Activated CD8-positive, alpha-beta T cell treated with anti-CD3 and anti-CD28 coated beads for 36 hours (primary cell): ENCODE results near the gene COL5A1. TPM values are rescaled to one million over a fixed set of nuclear protein-coding genes. Genes with fewer than 3 reads are reported as not detected.

ENCODE experiments used
- ATAC-seq: fragments of 200-7000 bp; cut with Tn5 transposase; one replicate; pipeline ENCODE4 v1.10.0; 2021; ENCODE audit warnings: mild to moderate bottlenecking, moderate library complexity
- CTCF ChIA-PET: fragments of 350-600 bp; sonication (Branson Sonifier 250); formaldehyde crosslinking; loops from one replicate; lab custom pipeline; 2021; ENCODE audit warnings: antibody characterized with exemption; lab: Charles Lee
- POLR2A ChIA-PET: fragments of 350-600 bp; sonication (Branson Sonifier 250); formaldehyde crosslinking; loops from one replicate; lab custom pipeline; 2021; ENCODE audit warnings: antibody characterized with exemption; lab: Charles Lee
- DNase-seq: peaks from one replicate; pipeline ENCODE4 v3.0.0-alpha.2; 2020
- H3K27ac Mint-ChIP-seq: one replicate; pipeline ENCODE4 v1.8.0; 2021; ENCODE audit warnings: mild to moderate bottlenecking, mixed read lengths
- H3K27me3 Mint-ChIP-seq: one replicate; pipeline ENCODE4 v1.8.0; 2021; ENCODE audit warnings: mixed read lengths
- H3K36me3 Mint-ChIP-seq: one replicate; pipeline ENCODE4 v1.8.0; 2021; ENCODE audit warnings: low read depth, mixed read lengths
- H3K4me1 Mint-ChIP-seq: one replicate; pipeline ENCODE4 v1.8.0; 2021; ENCODE audit warnings: low read depth, mixed read lengths
- H3K4me3 Mint-ChIP-seq: one replicate; pipeline ENCODE4 v1.8.0; 2021; ENCODE audit warnings: mild to moderate bottlenecking, moderate library complexity, mixed read lengths
- H3K9me3 Mint-ChIP-seq: one replicate; pipeline ENCODE4 v1.8.0; 2021; ENCODE audit warnings: mixed read lengths
- intact Hi-C: fragments of 100-400 bp; cut with micrococcal nuclease; formaldehyde crosslinking; loops from one replicate; pipeline ENCODE4 v1.10.0; 2022
- total RNA-seq, 2 experiments: library from RNA; stranded (reverse); gene quantifications; one replicate each; pipeline ENCODE4 v1.2.3, GENCODE V29; 2021
- TF ChIP-seq, protein P1 (sequence below): fragments of 200-600 bp; IDR thresholded peaks from one replicate; pipeline ENCODE4 v1.8.0; 2022; ENCODE audit warnings: antibody characterized with exemption, mild to moderate bottlenecking

COL5A1 gene
- total RNA-seq, 2 experiments from 2014 or later: 0.29 to 0.34 TPM

DNA sequence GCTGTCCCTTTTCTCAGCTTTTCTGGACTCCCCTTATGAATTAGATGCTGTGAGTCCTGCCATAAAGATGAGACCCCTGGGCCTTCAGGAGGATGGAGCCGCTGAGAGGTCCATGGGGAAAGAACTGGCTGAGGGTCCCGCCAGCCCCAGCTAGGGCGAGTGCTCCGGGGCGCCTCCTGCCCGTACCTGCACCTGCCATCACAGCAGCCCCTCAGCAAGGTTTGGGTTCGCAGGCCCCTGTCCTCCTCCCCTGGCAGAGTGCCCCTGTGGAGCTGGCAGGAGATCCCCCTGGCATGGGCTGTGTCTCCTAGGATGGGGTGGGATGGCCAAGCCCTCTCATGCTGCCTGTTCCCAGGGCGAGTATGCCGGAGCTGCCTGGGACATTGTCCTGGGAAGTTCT is 64.2 kb downstream of the COL5A1 start:
- POLR2A ChIA-PET: no interaction called here
- ATAC-seq: no peak
- intact Hi-C loops: no loop called here
- no peak overlapping the region for H3K4me3 Mint-ChIP-seq
- no peaks in the 10 kb centered on the region for H3K9me3 Mint-ChIP-seq
- H3K4me1 Mint-ChIP-seq: no peaks in the 10 kb centered on the region
- no peaks in the 10 kb centered on the region for H3K27me3 Mint-ChIP-seq
- CTCF ChIA-PET: no interaction called here
- H3K36me3 Mint-ChIP-seq: no peaks in the 10 kb centered on the region
- TF ChIP-seq, protein P1, sequence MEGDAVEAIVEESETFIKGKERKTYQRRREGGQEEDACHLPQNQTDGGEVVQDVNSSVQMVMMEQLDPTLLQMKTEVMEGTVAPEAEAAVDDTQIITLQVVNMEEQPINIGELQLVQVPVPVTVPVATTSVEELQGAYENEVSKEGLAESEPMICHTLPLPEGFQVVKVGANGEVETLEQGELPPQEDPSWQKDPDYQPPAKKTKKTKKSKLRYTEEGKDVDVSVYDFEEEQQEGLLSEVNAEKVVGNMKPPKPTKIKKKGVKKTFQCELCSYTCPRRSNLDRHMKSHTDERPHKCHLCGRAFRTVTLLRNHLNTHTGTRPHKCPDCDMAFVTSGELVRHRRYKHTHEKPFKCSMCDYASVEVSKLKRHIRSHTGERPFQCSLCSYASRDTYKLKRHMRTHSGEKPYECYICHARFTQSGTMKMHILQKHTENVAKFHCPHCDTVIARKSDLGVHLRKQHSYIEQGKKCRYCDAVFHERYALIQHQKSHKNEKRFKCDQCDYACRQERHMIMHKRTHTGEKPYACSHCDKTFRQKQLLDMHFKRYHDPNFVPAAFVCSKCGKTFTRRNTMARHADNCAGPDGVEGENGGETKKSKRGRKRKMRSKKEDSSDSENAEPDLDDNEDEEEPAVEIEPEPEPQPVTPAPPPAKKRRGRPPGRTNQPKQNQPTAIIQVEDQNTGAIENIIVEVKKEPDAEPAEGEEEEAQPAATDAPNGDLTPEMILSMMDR: no peak
- no peak overlapping the region for H3K27ac Mint-ChIP-seq
- no peak for DNase-seq

DNA sequence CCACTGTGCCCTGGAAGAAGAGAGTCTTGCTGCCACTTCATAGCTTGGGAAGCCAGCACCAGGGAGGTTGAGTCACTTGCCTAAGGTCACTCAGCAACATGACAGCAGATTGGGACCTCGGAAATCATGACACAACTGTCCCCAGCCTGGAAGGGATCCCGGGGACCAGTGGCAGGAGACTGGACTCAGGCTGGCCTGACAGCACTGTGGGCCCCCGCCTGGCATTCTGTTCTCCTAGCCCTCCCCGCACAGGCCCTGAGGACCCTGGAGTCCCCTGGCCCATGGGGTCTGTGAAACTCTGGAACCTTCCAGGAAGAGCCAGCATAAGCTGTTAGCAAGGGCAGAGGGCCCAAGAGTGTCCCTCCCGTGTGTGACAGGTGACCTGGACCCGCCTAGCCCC is 64.9 kb downstream of the COL5A1 start:
- ChIA-PET POLR2A (no interaction called here), CTCF (no interaction called here)
- TF ChIP-seq, protein P1: no peak
- Mint-ChIP-seq H3K27ac (no peak overlapping the region), H3K9me3 (no peaks in the 10 kb centered on the region), H3K4me1 (no peaks in the 10 kb centered on the region), H3K4me3 (no peak overlapping the region), H3K36me3 (no peaks in the 10 kb centered on the region), H3K27me3 (no peaks in the 10 kb centered on the region)
- intact Hi-C loops: no loop called here
- no peak for DNase-seq
- no peak for ATAC-seq

DNA sequence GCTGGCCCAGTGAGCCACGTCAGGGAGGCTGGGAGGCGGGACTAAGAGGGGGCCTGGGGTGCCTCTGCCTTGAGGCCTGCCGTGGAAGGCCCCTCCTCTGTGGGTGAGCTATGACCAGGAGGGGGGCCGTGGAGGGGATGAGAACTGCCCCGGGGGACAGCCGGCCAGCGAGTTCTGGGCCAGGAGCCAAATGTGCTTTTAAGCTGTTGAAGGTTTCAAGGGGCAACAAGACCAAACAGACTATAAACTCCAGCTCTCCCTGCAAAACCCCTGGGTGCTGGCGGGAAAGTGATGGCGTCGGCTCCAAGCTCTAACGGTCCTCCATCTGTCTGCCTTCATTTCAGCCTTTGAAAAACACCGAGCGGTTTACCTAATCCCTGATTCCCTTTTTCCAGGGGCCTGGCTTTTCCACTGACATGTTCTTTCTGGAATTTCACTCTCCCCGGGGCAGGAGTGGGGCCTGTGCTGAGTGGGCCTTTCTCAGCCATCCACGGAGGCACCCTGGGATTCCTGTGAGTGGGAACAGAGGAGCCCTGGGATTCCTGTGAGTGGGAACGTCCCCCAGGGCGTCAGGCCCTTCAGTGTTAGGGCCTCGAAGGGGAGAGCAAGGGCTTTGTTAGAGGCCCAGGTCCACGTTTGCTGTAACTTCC is 65.6 kb downstream of the COL5A1 start:
- DNase-seq: no peak
- Mint-ChIP-seq H3K27ac (no peak overlapping the region), H3K36me3 (no peaks in the 10 kb centered on the region), H3K4me1 (no peaks in the 10 kb centered on the region), H3K4me3 (no peak overlapping the region), H3K27me3 (no peaks in the 10 kb centered on the region), H3K9me3 (no peaks in the 10 kb centered on the region)
- ChIA-PET CTCF (no interaction called here), POLR2A (no interaction called here)
- ATAC-seq: no peak
- TF ChIP-seq, protein P1: no peak
- intact Hi-C loops: no loop called here

DNA sequence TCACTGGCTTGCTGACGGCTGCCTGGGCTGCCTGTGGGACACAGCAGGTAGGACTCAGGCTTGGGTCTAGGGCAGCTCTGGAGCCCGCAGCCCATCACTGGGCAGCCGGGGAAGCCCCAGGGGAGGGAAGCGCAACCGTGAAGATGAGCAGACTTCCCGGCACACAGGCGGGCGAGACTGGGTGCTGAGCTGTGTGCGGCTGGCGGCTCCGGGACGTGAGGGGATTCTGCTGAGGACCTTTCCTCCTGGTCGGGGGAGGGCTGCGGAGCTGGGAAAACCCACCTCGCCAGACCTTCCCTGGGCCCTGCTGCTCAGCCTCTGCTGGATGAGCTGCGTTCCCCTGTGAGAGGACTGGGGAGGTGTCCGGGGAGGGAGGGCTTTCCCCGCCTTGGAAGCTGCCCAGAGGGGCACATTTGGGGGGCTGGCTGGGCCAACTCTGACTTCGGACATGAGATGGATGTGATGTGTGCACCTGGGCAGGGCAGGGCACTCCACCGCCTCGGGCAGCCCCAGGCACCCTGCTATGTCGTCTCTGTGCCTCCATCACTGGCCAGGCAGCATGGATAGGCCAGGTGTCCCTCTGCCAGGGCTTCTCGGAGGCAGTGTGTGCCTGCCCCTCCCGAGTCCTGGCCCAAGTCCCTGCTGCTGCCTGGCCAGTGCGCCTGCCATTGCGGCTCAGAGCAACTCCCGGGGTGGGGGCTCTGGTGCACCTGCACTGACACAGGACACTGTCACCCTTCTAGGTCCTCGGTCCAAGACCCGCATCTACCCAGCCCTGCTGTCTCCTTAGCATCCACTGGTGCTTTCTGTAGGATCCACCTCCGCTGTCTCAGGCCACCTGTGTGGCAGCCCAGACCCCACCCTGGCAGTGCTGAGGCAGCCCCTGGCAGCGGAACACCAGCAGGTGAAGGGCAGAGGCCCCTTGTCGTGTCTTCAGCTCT is 66.4 kb downstream of the COL5A1 start:
- no peak overlapping the region for H3K27ac Mint-ChIP-seq
- TF ChIP-seq, protein P1: no peak
- ATAC-seq: no peak
- no peak overlapping the region for H3K4me3 Mint-ChIP-seq
- no peaks in the 10 kb centered on the region for H3K36me3 Mint-ChIP-seq
- intact Hi-C loops: no loop called here
- no peak for DNase-seq
- H3K9me3 Mint-ChIP-seq: no peaks in the 10 kb centered on the region
- no peaks in the 10 kb centered on the region for H3K4me1 Mint-ChIP-seq
- ChIA-PET POLR2A (no interaction called here), CTCF (no interaction called here)
- H3K27me3 Mint-ChIP-seq: no peaks in the 10 kb centered on the region

DNA sequence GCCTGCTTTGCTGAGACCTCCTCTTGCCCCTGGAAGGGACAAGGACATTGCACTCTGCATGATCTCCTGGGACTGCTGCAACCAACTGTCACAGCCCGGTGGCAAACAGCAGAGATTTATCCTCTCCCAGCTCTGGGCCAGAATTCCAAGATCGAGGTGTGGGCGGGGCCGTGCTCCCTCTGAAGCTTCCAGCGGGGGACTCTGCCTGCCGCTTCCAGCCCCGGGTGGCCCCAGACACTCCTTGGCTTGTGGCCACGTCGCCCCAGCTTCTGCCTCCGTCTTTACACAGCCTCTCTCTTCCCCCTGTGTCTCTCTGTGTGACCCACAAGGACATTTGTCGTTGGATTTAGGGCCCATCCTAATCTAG is 67.1 kb downstream of the COL5A1 start:
- Mint-ChIP-seq H3K36me3 (no peaks in the 10 kb centered on the region), H3K27me3 (no peaks in the 10 kb centered on the region), H3K27ac (no peak overlapping the region), H3K9me3 (peaks cover 1% of the 10 kb centered on the region), H3K4me3 (no peak overlapping the region), H3K4me1 (no peaks in the 10 kb centered on the region)
- ATAC-seq (no peak), DNase-seq (no peak)
- ChIA-PET CTCF (no interaction called here), POLR2A (no interaction called here)
- intact Hi-C loops: no loop called here
- TF ChIP-seq, protein P1: no peak
